HepG2 (cell line): ENCODE data around the gene CDCA5. TPM values are rescaled to one million over a fixed set of nuclear protein-coding genes. Genes with fewer than 3 reads are reported as not detected.

Source experiments
- AHDC1 ChIP-seq: sonication (generic); formaldehyde crosslinking; IDR thresholded peaks from 2 replicates; pipeline ENCODE4 v1.5.1; 2020; ENCODE audit warnings: mild to moderate bottlenecking, missing genetic modification reagents, borderline replicate concordance
- ARID3A ChIP-seq: IDR thresholded peaks from 2 replicates; pipeline ENCODE4 v1.6.1; 2012; ENCODE audit warnings: low read depth, low read length, improper control_type of control experiment
- ARNT ChIP-seq: fragments of 450-650 bp; IDR thresholded peaks from 2 replicates; pipeline ENCODE4 v1.6.1; 2017
- CREB3 ChIP-seq: sonication (generic); formaldehyde crosslinking; IDR thresholded peaks from 2 replicates; pipeline ENCODE4 v1.5.0; 2020; ENCODE audit warnings: missing genetic modification reagents
- EZH2 ChIP-seq: conservative IDR thresholded peaks from 2 replicates; pipeline ENCODE4 v1.6.1; 2012; ENCODE audit warnings: mild to moderate bottlenecking, low read depth, low read length, moderate library complexity
- HMG20B ChIP-seq: conservative IDR thresholded peaks from 2 replicates; pipeline ENCODE4 v1.6.1; 2016; ENCODE audit warnings: missing genetic modification reagents, missing compliant biosample characterization
- HNF1B ChIP-seq: sonication (generic); formaldehyde crosslinking; IDR thresholded peaks from 2 replicates; pipeline ENCODE4 v1.5.1; 2020; ENCODE audit warnings: mild to moderate bottlenecking, moderate library complexity, missing genetic modification reagents
- KLF12 ChIP-seq: sonication (generic); formaldehyde crosslinking; IDR thresholded peaks from 2 replicates; pipeline ENCODE4 v1.4.0; 2020; ENCODE audit warnings: missing genetic modification reagents, borderline replicate concordance
- NCOA2 ChIP-seq: sonication (generic); formaldehyde crosslinking; IDR thresholded peaks from 2 replicates; pipeline ENCODE4 v1.8.0; 2022; ENCODE audit warnings: inconsistent platforms
- REPIN1 ChIP-seq: sonication (generic); formaldehyde crosslinking; IDR thresholded peaks from 2 replicates; pipeline ENCODE4 v1.8.0; 2022; ENCODE audit warnings: missing genetic modification reagents, low read depth, mild to moderate bottlenecking, borderline replicate concordance
- THYN1 ChIP-seq: sonication (generic); formaldehyde crosslinking; IDR thresholded peaks from 2 replicates; pipeline ENCODE4 v1.8.1; 2023; ENCODE audit warnings: low read depth, mild to moderate bottlenecking, moderate library complexity, missing genetic modification reagents, borderline replicate concordance
- TP53 ChIP-seq: sonication (generic); formaldehyde crosslinking; conservative IDR thresholded peaks from 2 replicates; pipeline ENCODE4 v1.4.0; 2020; ENCODE audit warnings: missing genetic modification reagents
- ZNF562 ChIP-seq: sonication (generic); formaldehyde crosslinking; IDR thresholded peaks from 2 replicates; pipeline ENCODE4 v1.8.0; 2022; ENCODE audit warnings: missing genetic modification reagents, borderline replicate concordance
- ZNF629 ChIP-seq: sonication (generic); formaldehyde crosslinking; conservative IDR thresholded peaks from 2 replicates; pipeline ENCODE4 v1.5.0; 2020; ENCODE audit warnings: missing genetic modification reagents
- ZNF746 ChIP-seq: sonication (generic); formaldehyde crosslinking; IDR thresholded peaks from 2 replicates; pipeline ENCODE4 v1.8.0; 2022; ENCODE audit warnings: mild to moderate bottlenecking, missing genetic modification reagents
- ZSCAN22 ChIP-seq: sonication (generic); formaldehyde crosslinking; IDR thresholded peaks from 2 replicates; pipeline ENCODE4 v1.4.0; 2020; ENCODE audit warnings: mild to moderate bottlenecking, missing genetic modification reagents
- polyA plus RNA-seq, 8 experiments: library from polyadenylated mRNA; depleted of rRNA in 3 of 8; stranded (reverse) in 7 of 8; unstranded in 1 of 8; fragments of >200 nt; fragmentation: Illumina TruSeq in 4 of 8; extraction: Trizol in 4 of 8; gene quantifications; 2 replicates each; pipeline versions ENCODE4 v1.2.1 to v1.2.3, GENCODE V29; 2011 to 2016; ENCODE audit warnings: low read depth in 4 of 8, missing spikeins in 1 of 8, mixed read lengths in 1 of 8; ENCODE audit not compliant: insufficient read depth in 1 of 8
- total RNA-seq, 5 experiments: library from RNA; depleted of rRNA; stranded (reverse); fragments of >200 nt; fragmentation: Illumina TruSeq; extraction: Trizol; gene quantifications; 2 replicates each; pipeline ENCODE4 v1.2.3, GENCODE V29; 2016; ENCODE audit warnings: low read depth in 1 of 5

Gene CDCA5
- total and polyA plus RNA-seq, 2 of the 13 experiments (the other 11 are each of a cell fraction or from before 2014, with no cell fraction given), result 13.5 to 50.6 TPM

- TF ChIP-seq ARID3A (no peak), HMG20B (no peak), ZSCAN22 (CRISPR knock-in tag) (0 out of 2 replicates have a peak, but pooled peaks have one; percentile 44), AHDC1 (CRISPR knock-in tag) (0 out of 2 replicates have a peak, but pooled peaks have one; percentile 5), ZNF629 (CRISPR knock-in tag) (no peak), KLF12 (peak; percentile 61; the same call in 1 of the 2 replicates), ZNF562 (CRISPR knock-in tag) (no peak), ZNF746 (no peak), THYN1 (CRISPR knock-in tag) (no peak), TP53 (CRISPR knock-in tag) (0 out of 2 replicates have a peak, but pooled peaks have one; percentile 25), ARNT (no peak), NCOA2 (CRISPR knock-in tag) (peak; percentile 43; the same call in 1 of the 2 replicates), CREB3 (CRISPR knock-in tag) (no peak), REPIN1 (CRISPR knock-in tag) (peak; percentile 56; the same call in 1 of the 2 replicates), EZH2 (no peak), HNF1B (peak; percentile 72; the same call in 1 of the 2 replicates)
These were observed 42.8 kb downstream of the CDCA5 start, which contains the start of gene SAC3D1 (continued) for GRCh38 chr11:65040847-65041622.
